D341Med (cell line): ENCODE measurements around the gene AOAH.
"Not testable (repeated sequence)": the region's sequence is repeated elsewhere in the genome, so short reads cannot be mapped to it uniquely, and the experiment has no call there.

ENCODE experiments used
- DNase-seq: peaks from one replicate; pipeline ENCODE4 v3.0.0; 2012; ENCODE audit warnings: low spot score

The AOAH gene

DNA sequence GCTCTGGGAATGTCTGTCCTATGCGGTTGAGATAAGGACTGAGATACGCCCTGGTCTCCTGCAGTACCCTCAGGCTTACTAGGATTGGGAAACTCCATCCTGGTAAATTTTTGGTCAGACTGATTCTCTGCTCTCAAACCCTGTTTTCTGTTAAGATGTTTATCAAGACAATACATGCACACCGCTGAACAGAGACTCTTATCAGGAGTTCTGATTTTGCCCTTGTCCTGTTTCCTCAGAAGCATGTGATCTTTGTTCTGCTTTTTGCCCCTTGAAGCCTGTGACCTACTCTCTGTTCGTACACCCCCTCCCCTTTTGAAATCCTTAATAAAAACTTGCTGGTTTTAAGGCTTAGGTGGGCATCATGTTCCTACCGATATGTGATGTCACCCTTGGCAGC is 258.3 kb downstream of the AOAH start:
- not testable (repeated sequence) for DNase-seq

GRCh38 chr7:36464271-36464670 is 260.0 kb downstream of the AOAH start:
- DNase-seq, result no peak
